ENCODE measurements around the gene ARMC5.

The ARMC5 gene

GRCh38 chr16:31493506-31494125, 34.3 kb downstream of the ARMC5 start:
- H3K27me3 Mint-ChIP-seq (ENCODE audit: low read depth) = peaks cover 12% of the 10 kb centered on the region
- no peaks in the 10 kb centered on the region for H3K4me1 Mint-ChIP-seq
- H3K27ac Mint-ChIP-seq = no peak overlapping the region
- H3K9me3 Mint-ChIP-seq = no peaks in the 10 kb centered on the region
- peaks cover 42% of the 10 kb centered on the region for H3K36me3 Mint-ChIP-seq (ENCODE audit: low read depth)
- TF ChIP-seq CTCF (IDR thresholded peaks at IDR 0.05; ENCODE audit: unreplicated experiment in 3 of 3) = no peak
- H3K4me3 Mint-ChIP-seq = no peak overlapping the region

DNA sequence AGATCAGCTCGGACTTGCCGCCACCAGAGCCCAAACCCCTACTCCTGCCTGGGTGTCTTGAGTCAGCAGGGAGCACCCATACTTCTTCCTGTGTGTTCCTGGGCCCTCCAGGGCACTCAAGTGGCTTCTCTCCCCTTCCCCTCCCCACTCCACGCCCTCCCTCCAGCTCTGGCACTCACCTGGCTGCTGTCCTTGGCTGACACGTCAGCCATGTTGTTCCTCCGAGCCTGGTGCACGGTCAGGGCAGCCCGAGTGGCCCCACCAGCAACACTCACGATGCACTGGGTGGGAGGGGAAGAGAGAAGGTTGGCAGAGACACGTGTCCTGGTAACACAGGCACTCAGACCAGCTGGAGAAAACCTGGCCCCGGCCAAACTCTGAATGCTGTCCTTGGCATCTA, 37.4 kb downstream of the ARMC5 start:
- no peak for TF ChIP-seq CTCF (IDR thresholded peaks at IDR 0.05; ENCODE audit: unreplicated experiment in 3 of 3)
- H3K36me3 Mint-ChIP-seq (ENCODE audit: low read depth) = peaks cover 39% of the 10 kb centered on the region
- H3K4me1 Mint-ChIP-seq = no peaks in the 10 kb centered on the region
- no peaks in the 10 kb centered on the region for H3K27me3 Mint-ChIP-seq (ENCODE audit: low read depth)
- H3K9me3 Mint-ChIP-seq = no peaks in the 10 kb centered on the region
- no peak overlapping the region for H3K4me3 Mint-ChIP-seq
- no peak overlapping the region for H3K27ac Mint-ChIP-seq

DNA sequence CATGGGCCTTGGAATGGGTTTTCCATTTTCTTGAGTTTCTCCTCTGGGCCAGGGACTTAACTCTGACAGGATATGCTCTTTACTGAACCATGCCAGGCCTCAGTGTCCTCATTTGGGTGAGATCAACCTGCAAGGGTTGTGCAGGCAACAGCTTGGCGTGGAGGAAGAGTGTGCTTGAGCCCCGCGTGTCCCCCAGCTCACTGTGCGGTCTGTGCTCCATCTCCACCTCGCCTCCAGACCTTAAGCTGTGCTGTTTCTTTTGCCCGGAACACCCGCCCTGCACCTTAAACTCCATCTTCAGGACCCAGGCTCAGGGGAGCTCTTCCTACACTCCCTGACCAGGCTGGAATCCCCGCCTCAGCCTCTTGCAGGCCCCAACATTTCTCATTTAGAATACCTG, 39.2 kb downstream of the ARMC5 start:
- Mint-ChIP-seq H3K9me3 (no peaks in the 10 kb centered on the region), H3K36me3 (ENCODE audit: low read depth) (peaks cover 26% of the 10 kb centered on the region)

GRCh38 chr16:31499928-31500327, 40.6 kb downstream of the ARMC5 start:
- H3K27ac Mint-ChIP-seq = no peak overlapping the region
- H3K9me3 Mint-ChIP-seq = no peaks in the 10 kb centered on the region
- H3K36me3 Mint-ChIP-seq (ENCODE audit: low read depth) = peaks cover 23% of the 10 kb centered on the region
- H3K4me1 Mint-ChIP-seq = no peaks in the 10 kb centered on the region
- no peak overlapping the region for H3K4me3 Mint-ChIP-seq
- no peaks in the 10 kb centered on the region for H3K27me3 Mint-ChIP-seq (ENCODE audit: low read depth)
- TF ChIP-seq CTCF (IDR thresholded peaks at IDR 0.05; ENCODE audit: unreplicated experiment in 3 of 3) = no peak

More for the DNA sequence above, 39.2 kb downstream of the ARMC5 start:
- Mint-ChIP-seq H3K27ac (no peak overlapping the region), H3K27me3 (ENCODE audit: low read depth) (no peaks in the 10 kb centered on the region), H3K4me3 (no peak overlapping the region), H3K4me1 (no peaks in the 10 kb centered on the region)
- no peak for TF ChIP-seq CTCF (IDR thresholded peaks at IDR 0.05; ENCODE audit: unreplicated experiment in 3 of 3)

- peaks cover 23% of the 10 kb centered on the region for H3K36me3 Mint-ChIP-seq (ENCODE audit: low read depth)
- H3K9me3 Mint-ChIP-seq = no peaks in the 10 kb centered on the region
- no peak for TF ChIP-seq CTCF (IDR thresholded peaks at IDR 0.05; ENCODE audit: unreplicated experiment in 3 of 3)
- H3K4me3 Mint-ChIP-seq = no peak overlapping the region
- no peak overlapping the region for H3K27ac Mint-ChIP-seq
- no peaks in the 10 kb centered on the region for H3K27me3 Mint-ChIP-seq (ENCODE audit: low read depth)
- no peaks in the 10 kb centered on the region for H3K4me1 Mint-ChIP-seq
Measured at GRCh38 chr16:31501226-31501965, 42.1 kb downstream of the ARMC5 start.

DNA sequence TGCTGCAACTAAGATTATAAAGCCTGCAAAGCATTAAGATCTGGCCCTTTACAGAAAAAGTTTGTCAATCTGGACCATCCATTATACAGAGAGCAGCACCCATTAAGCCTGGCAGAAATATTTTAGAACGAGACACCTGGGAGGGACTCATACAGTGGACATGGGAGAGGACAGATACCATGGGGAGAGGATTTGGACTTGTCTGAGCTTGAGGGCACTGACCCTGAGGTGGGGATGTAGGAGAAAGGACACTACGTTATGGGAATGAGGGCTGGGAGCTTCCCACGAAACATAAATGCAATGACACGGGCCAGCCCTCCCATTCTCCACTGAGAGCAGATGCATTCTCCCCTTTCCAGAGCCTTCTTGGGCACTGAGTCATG, 42.7 kb downstream of the ARMC5 start:
- no peak overlapping the region for H3K27ac Mint-ChIP-seq
- peaks cover 23% of the 10 kb centered on the region for H3K36me3 Mint-ChIP-seq (ENCODE audit: low read depth)
- TF ChIP-seq CTCF (IDR thresholded peaks at IDR 0.05; ENCODE audit: unreplicated experiment in 3 of 3) = no peak
- no peaks in the 10 kb centered on the region for H3K9me3 Mint-ChIP-seq
- H3K4me1 Mint-ChIP-seq = peaks cover 1% of the 10 kb centered on the region
- H3K4me3 Mint-ChIP-seq = no peak overlapping the region
- no peaks in the 10 kb centered on the region for H3K27me3 Mint-ChIP-seq (ENCODE audit: low read depth)
